Activated T-cell treated with anti-CD3 and anti-CD28 coated beads, Interleukin-2, amount 50 U/mL, for 24 hours (primary cell): ENCODE results near the gene UROC1.
A peak's percentile ranks its signal among the peaks of the same experiment; 100 is the strongest.

Experiments used
- DNase-seq: peaks from one replicate; pipeline ENCODE4 v3.0.0-alpha.2; 2020
- H3K27ac Mint-ChIP-seq: 2 replicates; pipeline ENCODE4 v1.8.0; 2020; ENCODE audit warnings: mild to moderate bottlenecking, mixed read lengths
- H3K27me3 Mint-ChIP-seq: 2 replicates; pipeline ENCODE4 v1.8.0; 2020; ENCODE audit warnings: mixed read lengths
- H3K36me3 Mint-ChIP-seq: 2 replicates; pipeline ENCODE4 v1.8.0; 2020; ENCODE audit warnings: low read depth, mixed read lengths
- H3K4me1 Mint-ChIP-seq: 2 replicates; pipeline ENCODE4 v1.8.0; 2020; ENCODE audit warnings: low read depth, mixed read lengths
- H3K4me3 Mint-ChIP-seq: 2 replicates; pipeline ENCODE4 v1.8.0; 2020; ENCODE audit warnings: mild to moderate bottlenecking, moderate library complexity, mixed read lengths
- H3K9me3 Mint-ChIP-seq: 2 replicates; pipeline ENCODE4 v1.8.0; 2020; ENCODE audit warnings: mixed read lengths

UROC1 gene

GRCh38 chr3:126442094-126442855, 75.3 kb downstream of the UROC1 start:
- no peaks in the 10 kb centered on the region for H3K27me3 Mint-ChIP-seq
- DNase-seq = no peak
- H3K9me3 Mint-ChIP-seq = no peaks in the 10 kb centered on the region
- peaks cover 78% of the 10 kb centered on the region for H3K36me3 Mint-ChIP-seq
- no peak overlapping the region for H3K4me3 Mint-ChIP-seq
- H3K4me1 Mint-ChIP-seq = no peaks in the 10 kb centered on the region
- H3K27ac Mint-ChIP-seq = no peak overlapping the region

- Mint-ChIP-seq H3K36me3 (peaks cover 83% of the 10 kb centered on the region), H3K4me3 (no peak overlapping the region), H3K4me1 (no peaks in the 10 kb centered on the region), H3K9me3 (no peaks in the 10 kb centered on the region), H3K27ac (no peak overlapping the region), H3K27me3 (no peaks in the 10 kb centered on the region)
- no peak for DNase-seq
These were observed 76.2 kb downstream of the UROC1 start for GRCh38 chr3:126441256-126441880.

- no peak overlapping the region for H3K4me3 Mint-ChIP-seq
- H3K27me3 Mint-ChIP-seq = no peaks in the 10 kb centered on the region
- no peaks in the 10 kb centered on the region for H3K4me1 Mint-ChIP-seq
- no peaks in the 10 kb centered on the region for H3K9me3 Mint-ChIP-seq
- DNase-seq = no peak
- no peak overlapping the region for H3K27ac Mint-ChIP-seq
- H3K36me3 Mint-ChIP-seq = peaks cover 82% of the 10 kb centered on the region
These were observed 76.9 kb downstream of the UROC1 start for GRCh38 chr3:126440709-126440995.

GRCh38 chr3:126439968-126440708, 77.4 kb downstream of the UROC1 start:
- Mint-ChIP-seq H3K36me3 (peaks cover 82% of the 10 kb centered on the region), H3K4me3 (no peak overlapping the region), H3K27ac (no peak overlapping the region)

GRCh38 chr3:126439346-126439967, 78.1 kb downstream of the UROC1 start:
- no peaks in the 10 kb centered on the region for H3K4me1 Mint-ChIP-seq
- H3K27ac Mint-ChIP-seq = no peak overlapping the region
- peaks cover 84% of the 10 kb centered on the region for H3K36me3 Mint-ChIP-seq
- no peak for DNase-seq
- H3K4me3 Mint-ChIP-seq = no peak overlapping the region
- H3K27me3 Mint-ChIP-seq = no peaks in the 10 kb centered on the region
- no peaks in the 10 kb centered on the region for H3K9me3 Mint-ChIP-seq

More at GRCh38 chr3:126439968-126440708, 77.4 kb downstream of the UROC1 start:
- Mint-ChIP-seq H3K27me3 (no peaks in the 10 kb centered on the region), H3K9me3 (no peaks in the 10 kb centered on the region), H3K4me1 (no peaks in the 10 kb centered on the region)
- no peak for DNase-seq

- Mint-ChIP-seq H3K27ac (no peak overlapping the region), H3K36me3 (peaks cover 91% of the 10 kb centered on the region), H3K4me3 (no peak overlapping the region), H3K9me3 (no peaks in the 10 kb centered on the region), H3K4me1 (no peaks in the 10 kb centered on the region), H3K27me3 (no peaks in the 10 kb centered on the region)
- no peak for DNase-seq
These were observed 78.8 kb downstream of the UROC1 start for GRCh38 chr3:126438746-126439145.

DNA sequence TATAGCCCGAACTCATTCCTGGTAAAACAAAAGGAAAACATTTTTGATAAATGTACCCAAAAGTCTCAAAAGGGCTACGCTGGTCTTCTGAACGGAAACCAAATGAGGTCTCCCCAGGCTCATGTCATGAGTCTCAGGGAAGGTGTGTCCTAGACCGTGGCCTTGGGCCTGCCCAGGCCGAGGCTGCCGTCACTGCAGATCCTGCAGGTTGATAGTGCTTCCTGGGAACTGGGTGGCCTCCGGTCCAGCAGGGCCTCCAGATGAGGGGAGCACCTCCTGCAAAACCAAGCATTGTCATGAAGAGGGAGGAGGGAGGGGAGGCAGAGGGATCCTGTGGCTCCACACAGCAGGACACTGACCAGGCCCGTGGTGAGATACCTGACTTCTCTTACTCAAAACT, 79.4 kb downstream of the UROC1 start:
- Mint-ChIP-seq H3K27ac (no peak overlapping the region), H3K4me3 (no peak overlapping the region), H3K9me3 (no peaks in the 10 kb centered on the region), H3K36me3 (peaks cover 93% of the 10 kb centered on the region), H3K27me3 (no peaks in the 10 kb centered on the region), H3K4me1 (no peaks in the 10 kb centered on the region)
- DNase-seq = no peak

DNA sequence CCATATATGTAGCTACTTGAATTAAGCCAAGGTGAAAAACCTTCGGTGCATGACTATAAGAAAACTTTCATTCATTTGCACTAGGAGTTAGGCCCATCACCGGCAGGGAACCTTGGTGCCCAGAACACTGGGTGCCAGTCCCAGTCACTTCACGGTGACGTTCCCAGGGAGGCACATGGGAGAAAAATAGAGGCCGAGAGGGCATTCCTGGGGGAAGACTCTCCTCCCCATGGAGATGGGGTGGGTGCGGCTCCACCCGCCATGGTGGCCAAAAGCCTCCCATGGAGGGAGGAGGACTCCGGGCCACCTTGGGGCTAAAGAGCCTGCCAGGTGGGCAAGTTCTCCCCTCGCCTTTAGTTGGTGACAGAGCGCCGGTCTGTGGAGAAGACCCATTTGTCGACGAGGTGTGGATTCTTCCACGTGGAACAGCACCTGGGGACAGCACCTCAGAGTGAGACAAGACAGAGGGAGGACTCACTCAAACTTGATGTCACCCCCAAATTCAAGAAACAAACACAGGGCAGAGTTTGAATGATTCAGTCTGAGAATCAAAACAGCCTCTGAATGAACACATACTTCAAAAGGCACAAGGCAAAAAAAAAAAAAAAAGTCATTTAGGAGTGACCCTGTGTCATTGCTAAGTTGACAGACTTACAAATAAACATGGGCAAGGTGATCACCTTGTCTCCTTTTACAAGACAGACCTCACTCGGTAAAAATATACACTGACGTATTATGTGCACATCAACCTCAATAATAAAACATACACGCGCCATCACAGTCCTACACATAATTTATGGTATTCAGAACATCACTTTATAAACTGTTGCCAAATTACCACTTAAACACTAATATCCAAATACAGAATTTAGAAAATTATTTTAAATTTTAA, 80.5 kb downstream of the UROC1 start:
- no peak overlapping the region for H3K27ac Mint-ChIP-seq
- peaks cover 94% of the 10 kb centered on the region for H3K36me3 Mint-ChIP-seq
- H3K4me3 Mint-ChIP-seq = no peak overlapping the region
- H3K27me3 Mint-ChIP-seq = no peaks in the 10 kb centered on the region
- DNase-seq = no peak
- peaks cover 3% of the 10 kb centered on the region for H3K9me3 Mint-ChIP-seq
- peaks cover 3% of the 10 kb centered on the region for H3K4me1 Mint-ChIP-seq

- no peak for DNase-seq
- peaks cover 84% of the 10 kb centered on the region for H3K36me3 Mint-ChIP-seq
- no peak overlapping the region for H3K27ac Mint-ChIP-seq
- no peaks in the 10 kb centered on the region for H3K27me3 Mint-ChIP-seq
- H3K9me3 Mint-ChIP-seq = peaks cover 3% of the 10 kb centered on the region
- no peak overlapping the region for H3K4me3 Mint-ChIP-seq
- H3K4me1 Mint-ChIP-seq = peaks cover 8% of the 10 kb centered on the region
These were observed 81.9 kb downstream of the UROC1 start for GRCh38 chr3:126435456-126436315.

DNA sequence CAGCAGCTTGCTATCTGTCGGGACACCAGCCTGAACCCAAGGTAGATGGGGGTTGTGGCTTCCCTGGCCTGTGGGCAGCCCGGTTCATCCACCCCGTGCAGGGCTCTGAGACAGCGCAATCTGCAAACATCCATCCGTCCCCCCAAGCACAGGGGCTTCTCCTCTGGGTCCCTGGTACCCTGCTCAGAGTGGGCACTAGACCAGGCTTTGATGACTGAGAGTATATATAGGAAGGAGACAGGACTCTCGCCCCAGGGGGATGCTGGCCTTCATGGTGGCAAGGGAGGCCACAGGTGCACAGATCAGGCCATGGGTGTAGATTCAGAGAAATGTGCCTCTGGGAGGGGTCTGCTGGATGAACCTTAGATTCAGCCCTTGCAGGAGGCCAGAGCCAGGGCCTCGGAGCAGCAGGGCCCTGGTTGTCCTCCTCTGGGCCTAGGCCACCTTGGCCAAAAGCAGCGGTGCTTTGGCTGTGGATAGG, 82.6 kb downstream of the UROC1 start:
- H3K4me3 Mint-ChIP-seq = no peak overlapping the region
- H3K4me1 Mint-ChIP-seq = peaks cover 8% of the 10 kb centered on the region
- H3K27me3 Mint-ChIP-seq = no peaks in the 10 kb centered on the region
- peaks cover 77% of the 10 kb centered on the region for H3K36me3 Mint-ChIP-seq
- peak overlapping the region; percentile 40 for H3K27ac Mint-ChIP-seq
- DNase-seq = peak; percentile 26
- peaks cover 3% of the 10 kb centered on the region for H3K9me3 Mint-ChIP-seq

GRCh38 chr3:126434264-126434590, 83.3 kb downstream of the UROC1 start:
- H3K27me3 Mint-ChIP-seq = no peaks in the 10 kb centered on the region
- no peak overlapping the region for H3K4me3 Mint-ChIP-seq
- H3K9me3 Mint-ChIP-seq = peaks cover 3% of the 10 kb centered on the region
- DNase-seq = no peak
- H3K27ac Mint-ChIP-seq = peak overlapping the region; percentile 40
- H3K36me3 Mint-ChIP-seq = peaks cover 69% of the 10 kb centered on the region
- H3K4me1 Mint-ChIP-seq = peaks cover 8% of the 10 kb centered on the region

DNA sequence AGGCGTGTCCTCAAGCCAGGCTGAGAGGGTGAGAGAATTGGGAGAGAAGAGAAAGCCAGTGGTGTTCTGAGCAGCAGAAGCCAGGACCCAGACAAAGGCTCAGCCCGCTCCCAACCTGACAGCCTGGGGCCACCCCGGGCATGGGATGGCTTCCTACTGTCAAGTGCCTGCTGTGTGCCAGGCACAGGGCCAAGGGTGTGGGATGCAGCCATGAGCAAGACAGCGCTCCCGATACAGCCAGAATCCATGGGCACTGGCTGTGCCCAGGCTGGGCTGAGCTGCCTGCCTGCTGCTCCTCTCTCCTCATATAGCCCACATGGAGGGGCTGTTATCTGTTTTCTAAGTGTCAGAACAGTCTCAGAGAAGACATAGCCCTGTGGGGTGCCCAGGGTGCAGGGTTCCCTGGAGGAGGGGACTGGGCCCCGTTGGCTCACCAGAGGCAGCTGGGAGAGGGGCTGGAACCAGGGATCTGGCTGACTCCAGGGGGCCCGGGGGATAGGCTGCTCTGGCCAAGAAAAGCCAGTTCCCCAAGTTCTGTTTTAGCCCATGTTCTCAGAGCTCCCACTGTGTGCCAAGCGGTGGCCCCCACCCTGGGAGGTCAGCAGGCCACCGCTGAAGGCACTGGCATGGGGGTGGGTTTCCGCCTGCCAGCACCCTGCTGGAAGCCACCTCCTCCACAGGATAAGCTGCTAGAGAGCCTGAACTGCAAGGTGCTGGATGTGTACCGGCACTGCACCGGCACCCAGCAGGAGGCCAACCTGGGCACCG, 83.9 kb downstream of the UROC1 start:
- Mint-ChIP-seq H3K27me3 (no peaks in the 10 kb centered on the region), H3K36me3 (peaks cover 64% of the 10 kb centered on the region), H3K4me3 (no peak overlapping the region), H3K9me3 (peaks cover 3% of the 10 kb centered on the region), H3K4me1 (peaks cover 8% of the 10 kb centered on the region), H3K27ac (no peak overlapping the region)
- DNase-seq = peak; percentile 26

GRCh38 chr3:126433105-126433430, 84.5 kb downstream of the UROC1 start:
- no peaks in the 10 kb centered on the region for H3K27me3 Mint-ChIP-seq
- H3K9me3 Mint-ChIP-seq = peaks cover 3% of the 10 kb centered on the region
- peaks cover 8% of the 10 kb centered on the region for H3K4me1 Mint-ChIP-seq
- H3K27ac Mint-ChIP-seq = no peak overlapping the region
- no peak overlapping the region for H3K4me3 Mint-ChIP-seq
- peaks cover 58% of the 10 kb centered on the region for H3K36me3 Mint-ChIP-seq
- peak; percentile 27 for DNase-seq
